SK-N-SH treated with all-trans-retinoic acid at 6 μM for 48 hours (cell line): Measurements from ENCODE around the gene TEKT5.

Experiments
- ATAC-seq: fragments of 200-7000 bp; cut with Tn5 transposase; 3 replicates; pipeline ENCODE4 v1.9.1; 2020; ENCODE audit warnings: mild to moderate bottlenecking, moderate library complexity
- ARNTL ChIP-seq: fragments of 450-650 bp; formaldehyde crosslinking; IDR thresholded peaks from 2 replicates; pipeline ENCODE4 v1.5.0; 2020; ENCODE audit warnings: low read depth, mild to moderate bottlenecking, moderate library complexity, borderline replicate concordance
- BACH2 ChIP-seq: fragments of 250-450 bp; sonication (Bioruptor Pico); IDR thresholded peaks from 2 replicates; pipeline ENCODE4 v1.9.0; 2021; ENCODE audit warnings: mild to moderate bottlenecking, borderline replicate concordance
- CREB5 ChIP-seq: fragments of 250-450 bp; sonication (Bioruptor Pico); IDR thresholded peaks from 2 replicates; pipeline ENCODE4 v1.5.1; 2020; ENCODE audit warnings: low read depth, mild to moderate bottlenecking, moderate library complexity
- CSDC2 ChIP-seq: fragments of 250-450 bp; sonication (Bioruptor Pico); IDR thresholded peaks from 2 replicates; pipeline ENCODE4 v1.5.0; 2020; ENCODE audit warnings: mild to moderate bottlenecking, moderate library complexity
- CSRNP3 ChIP-seq: fragments of 250-450 bp; sonication (Bioruptor Pico); IDR thresholded peaks from 2 replicates; pipeline ENCODE4 v1.5.1; 2021; ENCODE audit warnings: mild to moderate bottlenecking, moderate library complexity
- ESRRG ChIP-seq: fragments of 250-450 bp; sonication (Bioruptor Pico); IDR thresholded peaks from 2 replicates; pipeline ENCODE4 v1.6.1; 2021; ENCODE audit warnings: mild to moderate bottlenecking
- GLIS3 ChIP-seq: fragments of 250-450 bp; sonication (Bioruptor Pico); IDR thresholded peaks from 2 replicates; pipeline ENCODE4 v1.5.0; 2020; ENCODE audit warnings: mild to moderate bottlenecking, moderate library complexity
- OSR1 ChIP-seq: fragments of 250-450 bp; sonication (Bioruptor Pico); IDR thresholded peaks from 2 replicates; pipeline ENCODE4 v1.8.0; 2022; ENCODE audit warnings: moderate library complexity, mild to moderate bottlenecking, inconsistent platforms
- PATZ1 ChIP-seq: fragments of 250-450 bp; sonication (Bioruptor Pico); IDR thresholded peaks from 2 replicates; pipeline ENCODE4 v1.8.0; 2020; ENCODE audit warnings: mild to moderate bottlenecking, moderate library complexity, borderline replicate concordance
- POU6F1 ChIP-seq: fragments of 250-450 bp; sonication (Bioruptor Pico); IDR thresholded peaks from 2 replicates; pipeline ENCODE4 v1.8.0; 2021; ENCODE audit warnings: low read depth, mild to moderate bottlenecking, moderate library complexity, borderline replicate concordance
- PPARA ChIP-seq: fragments of 250-450 bp; sonication (Bioruptor Pico); IDR thresholded peaks from 2 replicates; pipeline ENCODE4 v1.5.0; 2020; ENCODE audit warnings: mild to moderate bottlenecking, borderline replicate concordance
- SNAI2 ChIP-seq: fragments of 250-450 bp; sonication (Bioruptor Pico); IDR thresholded peaks from 2 replicates; pipeline ENCODE4 v1.5.0; 2020; ENCODE audit warnings: mild to moderate bottlenecking, moderate library complexity
- TCF4 ChIP-seq: fragments of 250-450 bp; sonication (Bioruptor Pico); IDR thresholded peaks from 2 replicates; pipeline ENCODE4 v1.8.0; 2021; ENCODE audit warnings: mild to moderate bottlenecking, moderate library complexity, borderline replicate concordance
- TOX ChIP-seq: fragments of 250-450 bp; sonication (Bioruptor Pico); IDR thresholded peaks from 2 replicates; pipeline ENCODE4 v1.8.0; 2021; ENCODE audit warnings: mild to moderate bottlenecking, moderate library complexity, borderline replicate concordance
- ZC3H10 ChIP-seq: fragments of 250-450 bp; sonication (Bioruptor Pico); IDR thresholded peaks from 2 replicates; pipeline ENCODE4 v1.5.1; 2021; ENCODE audit warnings: mild to moderate bottlenecking, moderate library complexity
- ZFP3 ChIP-seq: fragments of 250-450 bp; sonication (Bioruptor Pico); IDR thresholded peaks from 2 replicates; pipeline ENCODE4 v1.5.0; 2020; ENCODE audit warnings: mild to moderate bottlenecking, moderate library complexity
- ZFP30 ChIP-seq: fragments of 450-650 bp; formaldehyde crosslinking; IDR thresholded peaks from 2 replicates; pipeline ENCODE4 v1.5.0; 2022; ENCODE audit warnings: mild to moderate bottlenecking, moderate library complexity
- ZNF565 ChIP-seq: fragments of 450-650 bp; formaldehyde crosslinking; conservative IDR thresholded peaks from 2 replicates; pipeline ENCODE4 v1.5.0; 2020; ENCODE audit warnings: low read depth, mild to moderate bottlenecking, moderate library complexity
- ZNF70 ChIP-seq: fragments of 450-650 bp; formaldehyde crosslinking; IDR thresholded peaks from 2 replicates; pipeline ENCODE4 v1.5.0; 2020; ENCODE audit warnings: mild to moderate bottlenecking, moderate library complexity
- ZNF8 ChIP-seq: fragments of 450-650 bp; formaldehyde crosslinking; IDR thresholded peaks from 2 replicates; pipeline ENCODE4 v1.5.0; 2020; ENCODE audit warnings: mild to moderate bottlenecking, moderate library complexity
- TF ChIP-seq, protein P1 (sequence below): fragments of 250-450 bp; sonication (Bioruptor Pico); IDR thresholded peaks from 2 replicates; pipeline ENCODE4 v1.5.0; 2020; ENCODE audit warnings: mild to moderate bottlenecking, moderate library complexity

The TEKT5 gene

GRCh38 chr16:10655415-10655977 lies 39.2 kb downstream of the TEKT5 start:
- TF ChIP-seq CSDC2 (CRISPR knock-in tag) (no peak), ZNF70 (no peak), BACH2 (no peak), GLIS3 (CRISPR knock-in tag) (no peak), ZFP30 (no peak), CREB5 (CRISPR knock-in tag) (no peak), ZNF8 (CRISPR knock-in tag) (no peak)
- ATAC-seq, result no peak

- ATAC-seq, result no peak
- TF ChIP-seq PPARA (CRISPR knock-in tag) (no peak), TOX (no peak), PATZ1 (CRISPR knock-in tag) (no peak), SNAI2 (no peak), CREB5 (CRISPR knock-in tag) (no peak), CSRNP3 (no peak), ARNTL (CRISPR knock-in tag) (no peak), GLIS3 (CRISPR knock-in tag) (no peak), ZNF565 (no peak), TCF4 (CRISPR knock-in tag) (no peak), ESRRG (CRISPR knock-in tag) (no peak), ZNF70 (no peak), OSR1 (CRISPR knock-in tag) (no peak), ZC3H10 (no peak), POU6F1 (CRISPR knock-in tag) (no peak), BACH2 (no peak), ZNF8 (CRISPR knock-in tag) (no peak), ZFP3 (CRISPR knock-in tag) (no peak)
- TF ChIP-seq, protein P1, sequence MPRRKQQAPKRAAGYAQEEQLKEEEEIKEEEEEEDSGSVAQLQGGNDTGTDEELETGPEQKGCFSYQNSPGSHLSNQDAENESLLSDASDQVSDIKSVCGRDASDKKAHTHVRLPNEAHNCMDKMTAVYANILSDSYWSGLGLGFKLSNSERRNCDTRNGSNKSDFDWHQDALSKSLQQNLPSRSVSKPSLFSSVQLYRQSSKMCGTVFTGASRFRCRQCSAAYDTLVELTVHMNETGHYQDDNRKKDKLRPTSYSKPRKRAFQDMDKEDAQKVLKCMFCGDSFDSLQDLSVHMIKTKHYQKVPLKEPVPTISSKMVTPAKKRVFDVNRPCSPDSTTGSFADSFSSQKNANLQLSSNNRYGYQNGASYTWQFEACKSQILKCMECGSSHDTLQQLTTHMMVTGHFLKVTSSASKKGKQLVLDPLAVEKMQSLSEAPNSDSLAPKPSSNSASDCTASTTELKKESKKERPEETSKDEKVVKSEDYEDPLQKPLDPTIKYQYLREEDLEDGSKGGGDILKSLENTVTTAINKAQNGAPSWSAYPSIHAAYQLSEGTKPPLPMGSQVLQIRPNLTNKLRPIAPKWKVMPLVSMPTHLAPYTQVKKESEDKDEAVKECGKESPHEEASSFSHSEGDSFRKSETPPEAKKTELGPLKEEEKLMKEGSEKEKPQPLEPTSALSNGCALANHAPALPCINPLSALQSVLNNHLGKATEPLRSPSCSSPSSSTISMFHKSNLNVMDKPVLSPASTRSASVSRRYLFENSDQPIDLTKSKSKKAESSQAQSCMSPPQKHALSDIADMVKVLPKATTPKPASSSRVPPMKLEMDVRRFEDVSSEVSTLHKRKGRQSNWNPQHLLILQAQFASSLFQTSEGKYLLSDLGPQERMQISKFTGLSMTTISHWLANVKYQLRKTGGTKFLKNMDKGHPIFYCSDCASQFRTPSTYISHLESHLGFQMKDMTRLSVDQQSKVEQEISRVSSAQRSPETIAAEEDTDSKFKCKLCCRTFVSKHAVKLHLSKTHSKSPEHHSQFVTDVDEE (CRISPR knock-in tag), result no peak
Observed at GRCh38 chr16:10654592-10655414, 39.9 kb downstream of the TEKT5 start.
